Measurements from ENCODE around the gene CHCHD3.

- TF ChIP-seq CTCF (IDR thresholded peaks at IDR 0.05) (no peak), ZFX (IDR thresholded peaks at IDR 0.05; ENCODE audit: borderline replicate concordance) (no peak)
These were observed 31.5 kb downstream of the CHCHD3 start for GRCh38 chr7:133050200-133050995.

Measured in 22Rv1 (cell line).